Measurements from ENCODE around the gene PTGR1.

GRCh38 chr9:111599092-111599954, at the start of gene PTGR1:
- TF ChIP-seq CTCF (optimal IDR thresholded peaks at IDR 0.05 in 1 of 3, IDR thresholded peaks at IDR 0.05 in 1 of 3, conservative IDR thresholded peaks at IDR 0.05 in 1 of 3; ENCODE audit: extremely low read depth in 1 of 3, insufficient read depth in 2 of 3, low read length in 3 of 3) (no peak), EZH2 (IDR thresholded peaks at IDR 0.05; ENCODE audit: low read length) (no peak)
